NOMO-1 (cell line): ENCODE results near the gene ZNF337.
"Not testable (repeated sequence)": the region's sequence is repeated elsewhere in the genome, so short reads cannot be mapped to it uniquely, and the experiment has no call there.

Experiments
- DNase-seq, 2 experiments: peaks; one replicate each; lab custom pipeline; 2025; ENCODE audit not compliant: unreplicated experiment in 2 of 2; lab: John Stamatoyannopoulos, UW

Gene ZNF337

DNA sequence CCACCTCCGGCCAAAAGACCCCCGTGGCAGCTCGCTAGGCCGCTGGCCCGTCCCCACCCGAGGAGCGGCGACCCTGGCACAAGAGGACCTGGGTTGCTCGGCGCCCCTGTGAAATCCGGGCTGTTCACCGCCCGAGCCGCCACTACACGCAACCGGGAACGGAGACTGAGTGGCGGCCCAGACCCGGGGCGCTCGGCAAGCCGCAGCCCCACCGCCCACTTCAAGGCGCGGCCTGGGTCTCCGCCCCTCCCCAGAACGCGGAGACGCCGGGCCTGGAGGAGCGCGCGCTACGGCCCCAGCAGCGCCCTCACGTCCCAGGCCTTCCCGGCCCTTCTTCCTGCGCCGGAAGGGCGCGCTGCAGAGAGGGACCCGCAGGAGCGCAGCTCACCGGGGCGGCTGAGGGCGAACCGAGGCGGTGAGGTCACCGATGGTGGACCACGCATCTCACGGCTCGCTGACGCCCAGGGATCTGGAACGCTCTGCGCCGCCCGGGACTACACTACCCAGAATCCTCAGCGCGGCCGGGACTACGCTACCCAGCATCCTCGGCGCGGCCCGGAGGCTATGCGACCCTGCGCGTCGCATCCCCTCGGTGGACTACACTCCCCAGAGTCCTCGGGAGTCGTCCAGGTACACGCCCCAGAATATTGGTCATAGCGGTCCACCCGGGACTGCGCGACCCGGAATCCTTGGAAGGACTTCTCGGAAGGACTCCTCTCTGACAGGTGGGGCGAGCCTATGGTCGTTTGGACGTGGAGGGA is at the start of gene ZNF337:
ZNF337 (minus strand) TSS at position 483 of the 761 bp plus-strand sequence. CDS start 10,436 bp downstream, outside the sequence.
- DNase-seq: peak; percentile 87 to 89

DNA sequence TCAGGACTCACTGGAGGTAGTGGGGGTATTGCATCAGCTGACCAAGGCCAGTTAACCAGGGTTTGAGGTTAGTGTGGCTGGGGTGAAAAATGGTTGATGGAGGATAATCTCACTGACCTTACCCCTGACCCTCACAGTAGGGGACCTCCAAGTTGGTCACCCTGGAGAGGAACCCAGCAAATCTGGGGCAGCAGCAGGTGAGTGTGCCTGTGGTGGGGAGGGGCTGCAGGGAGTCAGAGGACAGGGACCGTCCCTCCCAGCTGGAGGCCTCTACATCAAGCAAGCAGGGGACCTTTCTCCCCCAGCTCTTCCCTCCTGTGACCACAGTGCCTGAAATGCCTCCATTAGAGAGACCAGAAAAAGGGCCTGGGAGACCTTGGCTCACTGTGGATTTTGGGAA is 49.1 kb upstream of the ZNF337 start:
- DNase-seq: no peak

DNA sequence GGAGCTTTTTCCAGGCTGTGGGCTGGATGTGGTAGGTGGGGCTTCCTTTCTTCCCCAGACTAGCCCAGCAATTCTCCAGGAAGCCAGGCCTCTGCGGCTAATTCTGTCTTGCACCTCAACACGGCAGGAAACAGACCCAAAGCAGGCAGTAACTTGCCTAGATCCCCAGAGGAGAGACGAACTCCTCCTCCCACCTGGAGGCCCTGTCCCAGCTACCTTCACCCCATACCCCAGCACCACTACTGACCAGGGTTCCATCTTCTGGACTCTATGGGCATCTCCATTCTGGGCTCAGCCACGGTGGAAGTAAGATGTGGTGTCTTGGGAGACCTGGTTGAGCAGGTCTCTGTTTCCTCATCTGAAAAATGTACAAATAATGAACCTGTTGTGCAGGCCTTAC is 48.4 kb upstream of the ZNF337 start:
- no peak for DNase-seq

DNA sequence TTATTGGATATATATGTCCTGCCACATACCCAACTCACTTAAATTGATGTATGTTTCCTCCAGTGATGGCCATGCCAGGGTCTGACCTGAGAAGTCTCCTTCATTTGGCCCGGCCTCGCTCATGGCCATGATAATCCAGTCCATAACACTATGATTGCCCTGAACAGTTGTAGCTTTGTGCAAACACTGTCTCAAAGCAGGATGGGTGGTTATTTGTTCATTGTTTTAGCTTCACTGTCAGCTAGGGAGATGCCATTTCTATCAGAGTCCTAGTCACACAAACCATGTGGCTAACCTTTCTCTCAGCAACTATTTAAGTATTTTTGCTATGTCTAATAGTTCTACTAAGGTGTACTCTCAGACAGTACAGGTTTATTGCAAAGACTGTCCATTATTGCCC is 47.6 kb upstream of the ZNF337 start:
- no peak for DNase-seq

DNA sequence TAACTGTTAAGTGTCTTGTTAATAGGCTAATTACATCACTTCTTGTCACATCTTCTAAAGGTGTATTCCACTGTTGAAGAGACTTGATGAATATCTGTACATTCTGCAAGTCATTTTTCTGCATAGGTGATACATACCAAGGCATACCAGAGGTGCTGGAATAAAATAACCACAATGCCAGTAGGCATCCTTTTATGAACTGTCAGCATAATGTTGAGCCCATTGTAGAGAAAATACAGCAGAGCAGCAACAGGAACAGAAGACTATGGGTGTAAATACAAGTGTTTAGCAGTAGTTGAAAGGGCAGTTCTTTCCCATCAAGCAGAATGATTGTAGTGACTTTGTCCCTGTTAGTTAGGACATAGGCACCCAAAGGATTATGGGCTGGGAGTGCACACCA is 44.4 kb upstream of the ZNF337 start:
- DNase-seq: no peak

DNA sequence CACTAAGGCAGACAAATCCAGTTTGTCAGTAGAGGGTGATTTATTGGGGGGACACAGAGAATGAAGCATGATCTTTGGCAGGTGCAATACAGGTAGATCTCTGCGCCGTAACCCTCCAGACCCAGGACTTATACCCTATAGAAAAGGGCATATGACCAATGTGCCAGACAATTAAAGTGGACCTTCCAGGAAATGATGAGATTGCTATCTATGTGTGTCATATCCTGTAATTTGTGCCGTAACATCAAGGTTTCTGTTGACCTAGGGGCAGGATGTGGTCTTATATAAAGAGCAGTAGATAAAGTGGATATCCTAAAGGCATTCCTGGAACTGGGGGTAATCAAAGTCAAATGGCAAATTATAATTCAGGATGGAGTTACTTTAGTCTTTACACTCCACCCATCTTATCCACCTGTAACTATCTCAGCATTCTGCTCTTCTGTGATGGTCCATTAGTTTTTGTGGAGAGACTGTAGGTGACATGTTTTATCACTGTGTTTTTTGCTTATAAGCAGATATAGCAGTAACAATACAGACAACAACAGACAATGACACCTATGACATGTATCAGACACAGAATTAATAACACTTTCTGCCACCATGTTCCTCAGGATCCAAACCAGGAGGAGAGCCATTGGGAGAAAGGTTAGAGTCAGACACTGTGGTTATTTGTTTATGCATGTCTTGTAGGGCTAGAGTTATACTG is 43.1 kb upstream of the ZNF337 start:
- no peak for DNase-seq

DNA sequence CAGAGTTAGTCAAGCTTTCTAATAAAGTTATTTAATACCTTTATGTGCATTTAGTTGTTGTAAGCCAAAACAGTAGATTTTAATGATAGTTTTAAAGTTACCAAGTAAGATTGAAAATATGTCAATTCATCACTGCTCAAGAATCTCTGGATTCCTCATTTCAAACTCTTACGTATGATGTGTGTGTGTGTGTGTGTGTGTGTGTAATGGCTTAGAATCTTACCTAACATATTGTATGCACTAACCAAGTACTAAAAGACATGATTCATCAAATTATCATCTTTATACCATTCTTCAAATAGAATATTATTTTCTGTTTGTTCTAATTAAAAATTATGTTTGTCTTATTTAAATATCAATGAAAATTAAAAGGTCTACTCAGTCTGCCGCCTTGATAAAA is 41.5 kb upstream of the ZNF337 start:
- DNase-seq: no peak

DNA sequence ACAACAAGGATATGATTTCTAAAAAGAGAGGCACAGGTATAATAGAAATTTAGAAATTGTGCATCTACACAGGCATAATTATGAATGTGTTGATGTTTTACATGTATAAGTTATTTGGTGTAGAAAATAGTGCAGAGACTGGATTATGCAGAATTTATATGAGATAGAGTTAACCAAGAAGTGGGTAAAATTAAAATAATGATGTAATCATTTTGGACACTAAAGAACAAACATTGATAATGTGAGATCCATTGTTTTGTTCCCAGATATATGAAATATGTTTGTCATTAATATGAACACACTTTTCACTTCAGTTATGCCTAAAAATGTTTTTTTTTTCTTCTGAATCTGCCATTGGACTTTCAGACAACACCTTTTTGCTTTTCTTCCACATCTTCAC is 37.2 kb upstream of the ZNF337 start:
- no peak for DNase-seq

DNA sequence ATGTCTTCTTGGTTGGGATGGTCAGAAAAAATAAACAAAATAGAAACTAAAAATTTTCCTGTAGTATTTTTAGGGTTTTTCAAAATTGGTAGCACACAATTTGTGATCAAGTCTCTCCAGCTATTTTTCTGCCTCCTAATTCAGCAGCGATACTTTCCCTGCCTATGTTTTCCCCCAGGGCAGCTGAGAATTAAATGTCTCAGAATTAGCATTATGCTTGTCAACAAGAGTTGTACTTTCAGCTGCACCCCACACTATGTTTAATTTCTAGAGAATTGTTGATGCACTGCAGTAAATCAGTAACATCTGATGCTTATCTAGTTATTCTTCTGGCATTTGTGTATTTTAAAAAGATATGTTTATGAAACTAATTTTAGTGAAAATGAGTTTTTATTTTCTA is 34.2 kb upstream of the ZNF337 start:
- DNase-seq: no peak

DNA sequence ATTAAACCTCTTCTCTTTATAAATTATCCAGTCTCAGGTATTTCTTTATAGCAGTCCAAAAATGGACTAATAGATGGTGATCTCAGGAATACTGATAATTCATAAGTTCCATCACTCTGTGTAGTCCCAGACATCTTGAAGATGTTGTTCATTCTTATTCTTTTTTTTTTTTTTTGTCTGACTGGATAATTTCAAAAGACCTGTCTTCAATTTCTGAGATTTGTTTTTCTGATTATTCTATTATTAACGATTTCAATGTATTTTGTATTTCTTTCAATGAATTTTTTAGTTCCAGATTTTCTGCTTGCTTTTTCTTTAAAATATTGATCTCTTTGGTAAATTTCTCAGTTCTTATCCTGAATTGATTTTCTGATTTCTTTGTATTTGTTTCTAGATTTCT is 29.7 kb upstream of the ZNF337 start:
- DNase-seq: no peak

DNA sequence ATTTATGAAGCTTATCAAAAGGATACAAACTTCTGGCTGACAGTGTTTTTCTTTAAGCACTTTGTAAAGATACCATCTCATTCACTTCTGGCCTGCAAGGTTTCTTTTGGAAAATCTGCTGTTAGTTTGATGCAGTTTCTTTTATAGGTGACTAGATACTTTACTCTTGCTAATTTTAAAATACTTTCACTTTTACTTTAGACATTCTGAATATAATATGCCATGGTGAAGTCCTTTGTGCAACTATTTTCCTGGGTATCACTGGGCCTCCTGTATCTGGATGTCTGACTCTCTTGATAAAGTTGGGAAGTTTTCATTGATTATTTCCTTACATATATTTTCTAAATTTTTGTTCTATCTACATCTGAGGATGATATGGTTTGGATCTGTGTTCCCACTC is 29.0 kb upstream of the ZNF337 start:
- no peak for DNase-seq

DNA sequence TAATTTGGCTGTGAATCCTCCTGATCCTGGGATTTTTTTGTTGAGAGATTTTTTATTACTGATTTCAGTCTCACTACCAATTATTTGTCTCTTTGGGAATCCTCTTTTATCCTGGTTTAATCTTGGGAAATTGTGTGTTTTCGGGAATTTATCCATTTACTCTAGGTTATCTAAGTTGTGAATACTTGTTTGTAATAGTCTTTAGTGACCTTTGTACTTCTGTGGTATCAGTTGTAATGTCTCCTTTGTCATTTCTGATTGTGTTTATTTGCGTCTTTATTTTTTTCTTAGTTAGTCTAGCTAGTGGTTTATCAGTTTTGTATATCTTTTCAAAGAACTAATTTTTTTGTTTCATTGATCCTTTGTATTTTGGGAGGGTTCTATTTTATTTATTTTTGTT is 27.3 kb upstream of the ZNF337 start:
- no peak for DNase-seq

DNA sequence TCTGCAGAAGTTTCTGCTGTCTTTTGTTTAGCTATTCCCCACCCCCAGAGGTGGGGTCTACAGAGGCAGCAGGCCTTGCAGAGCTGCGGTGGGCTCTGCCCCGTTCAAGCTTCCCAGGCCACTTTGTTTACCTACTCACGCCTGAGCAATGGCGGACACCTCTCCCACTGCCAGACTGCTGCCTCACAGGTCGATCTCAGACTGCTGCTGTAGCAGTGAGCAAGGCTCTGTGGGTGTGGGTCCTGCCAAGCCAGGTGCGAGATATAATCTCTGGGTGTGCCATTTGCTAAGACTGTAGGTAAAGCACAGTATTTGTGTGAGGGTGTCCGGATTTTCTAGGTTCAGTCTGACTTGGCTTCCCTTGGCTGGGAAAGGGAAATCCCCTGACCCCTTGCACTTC is 23.6 kb upstream of the ZNF337 start:
- no peak for DNase-seq

DNA sequence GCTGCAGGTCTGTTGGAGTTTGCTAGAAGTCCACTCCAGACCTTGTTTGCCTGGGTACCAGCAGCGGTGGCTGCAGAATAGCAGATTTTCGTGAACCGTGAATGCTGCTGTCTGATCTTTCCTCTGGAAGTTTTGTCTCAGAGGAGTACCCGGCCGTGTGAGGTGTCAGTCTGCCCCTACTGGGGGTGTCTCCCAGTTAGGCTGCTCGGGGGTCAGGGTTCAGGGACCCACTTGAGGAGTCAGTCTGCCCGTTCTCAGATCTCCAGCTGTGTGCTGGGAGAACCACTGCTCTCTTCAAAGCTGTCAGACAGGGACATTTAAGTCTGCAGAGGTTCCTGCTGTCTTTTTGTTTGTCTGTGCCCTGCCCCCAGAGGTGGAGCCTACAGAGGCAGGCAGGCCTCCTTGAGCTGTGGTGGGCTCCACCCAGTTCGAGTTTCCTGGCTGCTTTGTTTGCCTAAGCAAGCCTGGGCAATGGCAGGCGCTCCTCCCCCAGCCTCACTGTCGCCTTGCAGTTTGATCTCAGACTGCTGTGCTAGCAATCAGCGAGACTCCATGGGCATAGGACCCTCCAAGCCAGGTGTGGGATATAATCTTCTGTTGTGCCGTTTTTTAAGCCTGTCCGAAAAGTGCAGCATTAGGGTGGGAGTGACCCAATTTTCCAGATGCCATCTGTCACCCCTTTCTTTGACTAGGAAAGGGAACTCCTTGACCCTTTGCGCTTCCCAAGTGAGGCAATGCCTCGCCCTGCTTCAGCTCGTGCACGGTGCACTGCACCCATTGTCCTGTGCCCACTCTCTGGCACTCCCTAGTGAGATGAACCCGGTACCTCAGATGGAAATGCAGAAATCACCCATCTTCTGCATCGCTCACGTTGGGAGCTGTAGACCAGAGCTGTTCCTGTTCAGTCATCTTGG is 22.5 kb upstream of the ZNF337 start:
- not testable (repeated sequence) for DNase-seq

DNA sequence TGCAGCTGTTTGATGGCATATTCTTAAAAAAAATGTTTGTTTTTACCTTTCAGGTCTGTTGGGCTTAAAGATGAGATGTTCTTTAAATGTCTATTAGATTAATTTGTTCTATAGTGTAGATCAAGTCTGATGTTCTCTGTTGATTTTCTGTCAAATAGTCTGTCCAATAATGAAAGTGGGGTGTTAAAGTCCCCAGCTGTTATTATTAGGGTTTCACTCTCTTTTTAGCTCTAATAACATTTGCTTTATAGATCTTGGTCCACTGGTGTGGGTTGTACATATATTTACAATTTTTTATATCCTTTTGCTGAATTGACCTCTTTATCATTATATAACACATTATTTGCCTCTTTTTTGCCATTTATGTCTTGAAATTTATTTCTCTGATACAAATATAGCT is 11.0 kb upstream of the ZNF337 start:
- no peak for DNase-seq

DNA sequence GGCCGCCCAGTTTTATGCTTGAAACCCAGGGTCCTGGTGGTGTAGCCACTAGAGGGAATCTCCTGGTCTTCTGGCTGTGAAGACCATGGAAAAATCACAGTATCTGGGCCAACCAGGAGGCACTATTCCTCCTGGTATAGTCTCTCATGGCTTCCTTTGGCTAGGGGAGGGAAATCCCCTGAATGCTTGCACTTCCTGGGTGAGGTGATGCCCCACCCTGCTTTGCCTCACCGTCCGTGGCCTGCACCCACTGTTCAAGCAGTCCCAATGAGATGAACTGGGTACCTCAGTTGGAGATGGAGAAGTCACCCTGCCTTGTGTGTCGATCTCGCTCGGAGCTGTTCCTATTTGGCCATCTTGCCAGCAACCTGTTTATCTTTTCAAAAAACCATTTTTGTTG is 10.1 kb upstream of the ZNF337 start:
- DNase-seq: no peak

DNA sequence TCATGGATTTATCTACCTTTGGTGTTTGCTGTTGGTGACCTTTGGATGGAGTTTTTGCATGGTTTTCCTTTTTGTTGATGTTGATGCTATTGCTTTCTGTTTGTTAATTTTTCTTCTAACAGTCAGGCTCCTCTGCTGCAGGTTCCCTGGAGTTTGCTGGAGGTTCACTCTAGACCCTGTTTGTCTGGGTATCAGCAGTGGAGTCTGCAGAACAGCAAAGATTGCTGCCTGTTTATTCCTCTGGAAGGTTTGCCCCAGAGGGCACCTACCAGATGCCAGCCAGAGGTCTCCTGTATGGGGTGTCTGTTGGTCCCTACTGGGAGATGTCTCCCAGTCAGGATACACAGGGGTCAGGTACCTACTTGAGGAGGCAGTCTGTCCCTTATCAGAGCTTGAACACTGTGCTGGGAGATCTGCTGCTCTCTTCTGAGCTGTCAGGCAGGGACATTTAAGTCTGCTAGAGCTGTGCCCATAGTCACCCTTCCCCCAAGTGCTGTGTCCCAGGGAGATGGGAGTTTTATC is 9.2 kb upstream of the ZNF337 start:
- no peak for DNase-seq

DNA sequence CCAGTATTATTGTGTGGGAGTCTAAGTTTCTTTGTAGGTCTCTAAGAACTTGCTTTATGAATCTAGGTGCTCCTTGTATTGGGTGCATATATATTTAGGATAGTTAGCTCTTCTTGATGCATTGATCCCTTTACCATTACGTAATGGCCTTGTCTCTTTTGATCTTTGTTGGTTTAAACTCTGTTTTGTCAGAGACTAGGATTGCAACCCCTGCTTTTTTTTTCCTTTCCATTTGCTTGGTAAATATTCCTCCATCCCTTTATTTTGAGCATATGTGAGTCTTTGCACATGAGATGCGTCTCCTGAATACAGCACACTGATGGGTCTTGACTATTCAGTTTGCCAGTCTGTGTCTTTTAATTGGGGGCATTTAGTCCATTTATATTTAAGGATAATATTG is 7.7 kb upstream of the ZNF337 start:
- DNase-seq: not testable (repeated sequence)

DNA sequence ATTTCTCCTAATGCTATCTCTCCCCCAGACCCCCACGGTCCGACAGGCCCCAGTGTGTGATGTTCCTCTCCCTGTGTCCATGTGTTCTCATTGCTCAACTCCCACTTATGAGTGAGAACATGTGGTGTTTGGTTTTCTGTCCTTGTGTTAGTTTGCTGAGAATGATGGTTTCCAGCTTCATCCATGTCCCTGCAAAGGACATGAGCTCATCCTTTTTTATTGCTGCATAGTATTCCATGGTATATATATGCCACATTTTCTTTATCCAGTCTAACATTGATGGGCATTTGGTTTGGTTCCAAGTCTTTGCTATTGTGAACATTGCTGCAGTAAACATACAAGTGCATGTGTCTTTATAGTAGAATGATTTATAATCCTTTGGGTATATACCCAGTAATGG is 4.2 kb upstream of the ZNF337 start:
- not testable (repeated sequence) for DNase-seq

DNA sequence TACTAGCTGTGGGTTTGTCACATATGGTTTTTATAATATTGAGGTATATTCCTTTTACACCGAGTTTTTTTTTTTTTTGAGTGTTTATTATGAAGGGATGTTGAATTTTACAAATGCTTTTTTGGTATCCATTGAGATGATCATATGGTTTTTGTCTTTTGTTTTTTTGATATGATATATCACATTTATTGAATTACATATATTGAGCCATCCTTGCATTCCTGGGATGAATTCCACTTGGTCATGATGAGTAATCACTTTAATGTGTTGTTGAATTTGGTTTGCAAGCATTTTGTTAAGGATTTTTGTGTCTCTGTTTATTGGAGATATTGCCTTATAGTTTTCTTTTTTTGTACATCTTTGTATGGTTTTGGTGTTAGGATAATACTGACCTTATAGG is 3.3 kb upstream of the ZNF337 start:
- no peak for DNase-seq

DNA sequence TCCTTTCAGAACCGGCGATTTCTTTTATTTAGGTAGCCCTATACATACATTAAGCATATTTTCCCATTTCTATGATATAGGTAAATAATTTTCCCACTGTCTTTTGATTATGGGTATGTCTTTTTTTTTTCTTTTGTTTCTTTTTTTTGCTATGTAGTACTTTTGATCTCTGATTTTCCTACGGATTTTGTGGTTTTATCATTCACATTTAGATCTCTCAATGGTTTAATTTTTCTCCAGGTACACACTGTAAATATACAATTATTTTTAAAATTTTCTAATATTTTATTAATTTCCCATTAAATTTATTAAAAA is 436 bp upstream of the ZNF337 start:
- no peak for DNase-seq
